MM.1S (cell line): Measurements from ENCODE around the gene SCN1A.
"Not testable (repeated sequence)": the region's sequence is repeated elsewhere in the genome, so short reads cannot be mapped to it uniquely, and the experiment has no call there.

Source experiments
- DNase-seq: peaks from one replicate; pipeline ENCODE4 v3.0.0-alpha.2; 2015
- H2AFZ ChIP-seq: fragments of 300-600 bp; sonication (generic); 2 replicates; pipeline ENCODE4 v1.6.0; 2016; ENCODE audit warnings: antibody characterized with exemption, low read length
- H3F3A ChIP-seq: fragments of 300-600 bp; sonication (generic); 2 replicates; pipeline ENCODE4 v1.6.1; 2016; ENCODE audit warnings: mild to moderate bottlenecking, antibody characterized with exemption, low read length, moderate library complexity, mixed read lengths; ENCODE audit not compliant: insufficient read depth
- H3K27ac ChIP-seq: fragments of 300-600 bp; sonication (generic); 2 replicates; pipeline ENCODE4 v1.5.1; 2016; ENCODE audit warnings: mild to moderate bottlenecking, low read length
- H3K27me3 ChIP-seq: fragments of 300-600 bp; sonication (generic); replicated peaks from 2 replicates; pipeline ENCODE4 v1.6.0; 2016; ENCODE audit warnings: low read length; ENCODE audit not compliant: insufficient read depth
- H3K36me3 ChIP-seq: fragments of 300-600 bp; sonication (generic); replicated peaks from 2 replicates; pipeline ENCODE4 v1.6.1; 2016; ENCODE audit warnings: mild to moderate bottlenecking, low read length, mixed read lengths; ENCODE audit not compliant: insufficient read depth
- H3K4me1 ChIP-seq: fragments of 300-600 bp; sonication (generic); 2 replicates; pipeline ENCODE4 v1.6.1; 2016; ENCODE audit warnings: low read length, mixed read lengths
- H3K4me2 ChIP-seq: fragments of 300-600 bp; sonication (generic); 2 replicates; pipeline ENCODE4 v1.6.0; 2016; ENCODE audit warnings: low read depth, low read length
- H3K4me3 ChIP-seq: fragments of 300-600 bp; sonication (generic); 2 replicates; pipeline ENCODE4 v1.5.1; 2016; ENCODE audit warnings: low read length, mixed read lengths
- H3K79me2 ChIP-seq: fragments of 300-600 bp; sonication (generic); 2 replicates; pipeline ENCODE4 v1.6.1; 2016; ENCODE audit warnings: mixed run types, low read length, mixed read lengths
- H3K9ac ChIP-seq: fragments of 300-600 bp; sonication (generic); 2 replicates; pipeline ENCODE4 v1.6.1; 2016; ENCODE audit warnings: low read length, mixed read lengths
- H3K9me2 ChIP-seq: fragments of 300-600 bp; sonication (generic); replicated peaks from 2 replicates; pipeline ENCODE4 v1.6.1; 2016; ENCODE audit warnings: mild to moderate bottlenecking, low read length, mixed read lengths; ENCODE audit not compliant: insufficient read depth
- H3K9me3 ChIP-seq: fragments of 300-600 bp; sonication (generic); replicated peaks from 2 replicates; pipeline ENCODE4 v1.6.1; 2016; ENCODE audit warnings: mild to moderate bottlenecking, low read length, mixed read lengths; ENCODE audit not compliant: insufficient read depth
- H4K20me1 ChIP-seq: fragments of 300-600 bp; sonication (generic); 2 replicates; pipeline ENCODE4 v1.6.1; 2016; ENCODE audit warnings: mild to moderate bottlenecking, low read length, moderate library complexity, mixed read lengths; ENCODE audit not compliant: insufficient read depth
- EZH2 ChIP-seq: fragments of 300-600 bp; sonication (generic); optimal IDR thresholded peaks from 2 replicates; pipeline ENCODE3; 2017; ENCODE audit warnings: low read depth, mild to moderate bottlenecking, antibody characterized with exemption, low read length, mixed read lengths
- EZH2phosphoT487 ChIP-seq: fragments of 300-600 bp; sonication (generic); IDR thresholded peaks from 2 replicates; pipeline ENCODE4 v1.6.1; 2018; ENCODE audit warnings: antibody characterized with exemption, low read length
- TF ChIP-seq, protein P1 (sequence below): fragments of 300-600 bp; sonication (generic); IDR thresholded peaks from 2 replicates; pipeline ENCODE4 v1.5.1; 2016; ENCODE audit warnings: antibody characterized with exemption, low read length, mixed read lengths

SCN1A gene

DNA sequence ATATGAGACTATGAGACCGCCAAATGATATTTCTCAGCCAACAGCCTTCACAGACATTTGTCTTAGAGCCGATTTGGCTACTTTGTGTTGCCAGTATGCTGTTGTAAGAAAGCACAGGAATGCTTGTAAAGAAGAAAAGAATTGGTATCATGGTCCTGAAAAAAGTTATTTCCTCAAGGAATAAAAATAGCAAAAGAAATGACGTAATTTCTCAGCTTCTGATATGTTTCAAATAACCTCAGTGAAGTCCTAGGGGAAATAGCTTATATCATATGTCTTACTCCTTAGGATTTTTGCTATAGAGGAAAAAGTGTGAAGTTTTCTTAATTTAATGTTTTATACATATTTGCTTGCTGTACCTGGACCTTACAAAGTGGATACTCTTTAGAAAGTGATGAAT lies 23.0 kb downstream of the SCN1A start:
- H3K36me3 ChIP-seq: no peaks in the 10 kb centered on the region
- H3F3A ChIP-seq: no peaks in the 10 kb centered on the region
- no peak overlapping the region for H3K4me2 ChIP-seq
- no peak for DNase-seq
- no peak overlapping the region for H2AFZ ChIP-seq
- H3K4me3 ChIP-seq: no peak overlapping the region
- H3K79me2 ChIP-seq: no peaks in the 10 kb centered on the region
- no peak overlapping the region for H3K9ac ChIP-seq
- no peaks in the 10 kb centered on the region for H3K4me1 ChIP-seq
- no peaks in the 10 kb centered on the region for H3K9me3 ChIP-seq
- TF ChIP-seq EZH2phosphoT487 (no peak), EZH2 (no peak)
- TF ChIP-seq, protein P1, sequence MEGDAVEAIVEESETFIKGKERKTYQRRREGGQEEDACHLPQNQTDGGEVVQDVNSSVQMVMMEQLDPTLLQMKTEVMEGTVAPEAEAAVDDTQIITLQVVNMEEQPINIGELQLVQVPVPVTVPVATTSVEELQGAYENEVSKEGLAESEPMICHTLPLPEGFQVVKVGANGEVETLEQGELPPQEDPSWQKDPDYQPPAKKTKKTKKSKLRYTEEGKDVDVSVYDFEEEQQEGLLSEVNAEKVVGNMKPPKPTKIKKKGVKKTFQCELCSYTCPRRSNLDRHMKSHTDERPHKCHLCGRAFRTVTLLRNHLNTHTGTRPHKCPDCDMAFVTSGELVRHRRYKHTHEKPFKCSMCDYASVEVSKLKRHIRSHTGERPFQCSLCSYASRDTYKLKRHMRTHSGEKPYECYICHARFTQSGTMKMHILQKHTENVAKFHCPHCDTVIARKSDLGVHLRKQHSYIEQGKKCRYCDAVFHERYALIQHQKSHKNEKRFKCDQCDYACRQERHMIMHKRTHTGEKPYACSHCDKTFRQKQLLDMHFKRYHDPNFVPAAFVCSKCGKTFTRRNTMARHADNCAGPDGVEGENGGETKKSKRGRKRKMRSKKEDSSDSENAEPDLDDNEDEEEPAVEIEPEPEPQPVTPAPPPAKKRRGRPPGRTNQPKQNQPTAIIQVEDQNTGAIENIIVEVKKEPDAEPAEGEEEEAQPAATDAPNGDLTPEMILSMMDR: no peak
- no peak overlapping the region for H3K27ac ChIP-seq
- H3K9me2 ChIP-seq: no peaks in the 10 kb centered on the region
- H4K20me1 ChIP-seq: no peaks in the 10 kb centered on the region
- no peaks in the 10 kb centered on the region for H3K27me3 ChIP-seq

- H3K4me3 ChIP-seq: no peak overlapping the region
- no peak overlapping the region for H3K4me2 ChIP-seq
- H3K27ac ChIP-seq: no peak overlapping the region
- H3K27me3 ChIP-seq: no peaks in the 10 kb centered on the region
- H3K9ac ChIP-seq: no peak overlapping the region
- H3K9me3 ChIP-seq: no peaks in the 10 kb centered on the region
- TF ChIP-seq EZH2phosphoT487 (no peak), EZH2 (no peak)
- TF ChIP-seq, protein P1: no peak
- no peaks in the 10 kb centered on the region for H3K4me1 ChIP-seq
- no peaks in the 10 kb centered on the region for H3F3A ChIP-seq
- DNase-seq: no peak
- H2AFZ ChIP-seq: no peak overlapping the region
- H3K36me3 ChIP-seq: no peaks in the 10 kb centered on the region
- H3K79me2 ChIP-seq: no peaks in the 10 kb centered on the region
- H3K9me2 ChIP-seq: no peaks in the 10 kb centered on the region
- H4K20me1 ChIP-seq: no peaks in the 10 kb centered on the region
Observed at GRCh38 chr2:166104084-166104483, 23.7 kb downstream of the SCN1A start.

DNA sequence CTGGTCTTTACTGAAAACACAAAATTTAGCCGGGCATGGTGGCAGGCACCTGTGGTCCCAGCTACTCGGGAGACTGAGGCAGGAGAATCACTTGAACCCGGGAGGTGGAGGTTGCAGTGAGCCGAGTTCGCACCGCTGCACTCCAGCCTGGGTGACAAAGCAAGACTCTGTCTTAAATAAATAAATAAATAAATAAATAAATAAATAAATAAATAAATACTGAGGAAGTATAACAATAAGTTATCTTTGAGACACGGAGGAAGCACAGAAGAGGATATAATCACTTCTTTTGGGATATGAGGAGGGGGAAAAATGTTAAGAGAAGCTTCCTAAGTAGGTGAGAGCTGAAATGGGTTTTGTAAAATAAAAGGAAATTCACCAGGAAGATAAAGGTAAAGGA lies 24.5 kb downstream of the SCN1A start:
- not testable (repeated sequence) for H3K27me3 ChIP-seq, H3K79me2 ChIP-seq, H3K9me2 ChIP-seq, H2AFZ ChIP-seq, H3K4me2 ChIP-seq, H3K36me3 ChIP-seq, H3K9ac ChIP-seq, H3F3A ChIP-seq, H3K9me3 ChIP-seq, H3K27ac ChIP-seq, DNase-seq, H3K4me3 ChIP-seq, H3K4me1 ChIP-seq, H4K20me1 ChIP-seq

DNA sequence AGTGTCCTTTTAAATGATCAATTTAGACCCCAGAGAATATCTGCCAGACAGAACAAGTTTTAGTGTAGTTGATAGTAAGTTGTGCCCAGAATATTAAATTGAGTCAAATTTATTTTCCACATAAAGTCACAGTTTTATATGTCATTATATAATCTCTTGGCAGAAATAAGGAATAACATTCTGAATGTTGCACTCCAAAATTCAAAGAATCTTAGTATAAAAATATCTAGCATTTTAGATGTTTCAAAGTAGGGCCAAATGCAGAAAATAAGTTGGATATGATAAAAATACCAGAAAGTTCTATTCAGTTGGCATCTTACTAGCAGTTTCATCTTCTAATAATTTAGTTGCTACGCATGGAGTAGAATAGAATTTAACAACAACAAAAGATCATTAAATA lies 33.5 kb downstream of the SCN1A start:
- TF ChIP-seq, protein P1: no peak
- TF ChIP-seq EZH2 (no peak), EZH2phosphoT487 (no peak)
- no peak overlapping the region for H2AFZ ChIP-seq

More for the DNA sequence above, 33.5 kb downstream of the SCN1A start:
- Histone ChIP-seq H3K36me3 (no peaks in the 10 kb centered on the region), H3K79me2 (no peaks in the 10 kb centered on the region), H3K27me3 (no peaks in the 10 kb centered on the region), H3K9me3 (no peaks in the 10 kb centered on the region), H4K20me1 (no peaks in the 10 kb centered on the region), H3K9ac (no peak overlapping the region), H3K4me2 (no peak overlapping the region), H3F3A (no peaks in the 10 kb centered on the region), H3K9me2 (no peaks in the 10 kb centered on the region), H3K27ac (no peak overlapping the region), H3K4me1 (no peaks in the 10 kb centered on the region), H3K4me3 (no peak overlapping the region)
- DNase-seq: no peak
